Activated CD8-positive, alpha-beta memory T cell treated with anti-CD3 and anti-CD28 coated beads, Interleukin-2, amount 50 U/mL, for 4 hours (primary cell): ENCODE results near the gene CRADD.
"Not testable (repeated sequence)": the region's sequence is repeated elsewhere in the genome, so short reads cannot be mapped to it uniquely, and the experiment has no call there.

Experiments
- DNase-seq: peaks from one replicate; pipeline ENCODE4 v3.0.0-alpha.2; 2020

CRADD gene

DNA sequence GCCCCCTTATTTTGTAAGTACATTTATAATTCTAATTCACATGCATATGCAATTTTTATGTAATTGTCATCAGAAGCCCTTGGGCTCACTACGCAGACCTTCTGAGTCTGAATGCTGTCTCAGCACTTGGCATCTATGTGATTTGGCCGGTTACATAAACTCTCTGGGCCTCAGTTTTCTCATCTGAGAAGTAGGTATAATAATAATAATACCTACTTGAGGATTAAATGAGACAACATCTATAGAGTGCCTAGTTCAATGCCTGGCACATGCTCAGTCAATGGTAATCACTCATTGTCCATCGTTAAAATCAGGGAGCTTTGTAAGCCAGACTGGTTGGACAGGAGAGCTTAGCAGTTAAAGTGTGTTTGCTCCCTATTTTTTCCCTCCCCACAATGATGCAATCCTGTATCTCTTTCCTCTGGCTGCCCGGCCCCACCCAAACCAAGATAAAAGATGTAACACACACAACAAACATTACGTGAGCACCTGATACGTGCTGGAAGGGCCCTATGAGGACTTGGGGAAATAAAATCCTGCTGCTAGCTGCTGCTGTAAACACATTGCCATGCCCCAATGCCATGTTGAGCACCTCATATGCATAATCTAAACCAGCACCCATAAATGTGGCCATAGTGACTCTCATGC is 235.0 kb downstream of the CRADD start:
- no peak for DNase-seq

GRCh38 chr12:93913845-93914244 is 236.7 kb downstream of the CRADD start:
- DNase-seq, result no peak

DNA sequence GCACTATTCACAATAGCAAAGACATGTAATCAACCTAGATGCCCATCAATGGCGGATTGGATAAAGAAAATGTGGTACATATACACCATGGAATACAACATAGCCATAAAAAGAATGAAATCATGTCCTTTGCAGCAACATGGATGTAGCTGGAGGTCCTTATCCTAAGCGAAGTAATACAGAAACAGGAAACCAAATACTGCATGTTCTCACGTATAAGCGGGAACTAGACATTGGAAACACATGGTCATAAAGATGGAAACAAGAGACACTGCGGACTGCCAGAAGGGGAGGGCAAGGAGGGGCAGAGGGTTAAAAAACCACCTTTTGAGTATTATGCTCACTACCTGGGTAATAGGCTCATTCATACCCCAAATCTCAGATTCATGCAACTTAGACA is 237.1 kb downstream of the CRADD start:
- DNase-seq, result no peak

GRCh38 chr12:93915411-93915810 is 238.2 kb downstream of the CRADD start:
- DNase-seq, result no peak

DNA sequence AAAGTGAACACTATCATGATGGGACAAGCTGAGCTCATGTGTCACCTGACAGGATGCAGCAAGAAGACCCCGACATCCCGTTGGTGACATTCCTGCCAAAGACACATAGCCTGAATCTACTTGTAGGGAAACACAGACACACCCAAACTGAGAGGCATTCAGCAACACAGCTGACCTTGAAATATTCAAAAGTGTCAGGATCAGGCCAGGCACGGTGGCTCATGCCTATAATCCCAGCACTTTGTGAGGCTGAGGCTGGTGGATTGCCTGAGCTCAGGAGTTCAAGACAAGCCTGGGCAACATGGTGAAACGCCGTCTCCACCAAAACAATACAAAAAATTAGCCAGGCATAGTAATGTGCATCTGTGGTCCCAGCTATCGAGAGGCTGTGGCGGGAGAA is 239.2 kb downstream of the CRADD start:
- DNase-seq, result no peak

DNA sequence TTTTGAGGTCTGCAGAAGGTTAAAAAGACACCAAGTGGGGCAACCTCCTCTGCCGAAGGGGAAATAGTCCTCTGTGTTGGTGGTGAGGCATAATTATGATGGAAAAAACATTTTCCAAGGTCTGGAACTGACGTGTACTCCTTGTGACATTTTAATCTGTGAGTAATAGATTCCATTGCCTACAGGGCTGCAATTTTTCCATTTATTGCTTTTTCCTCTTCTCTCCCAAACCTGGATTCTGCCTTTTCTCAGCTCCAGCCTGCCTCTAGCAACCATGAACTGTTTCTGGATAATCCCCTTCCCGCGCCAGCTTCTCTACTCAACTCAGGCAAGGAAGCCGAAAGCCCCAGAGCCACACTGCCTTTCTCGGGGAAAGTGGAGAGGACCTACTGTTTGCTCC is 241.1 kb downstream of the CRADD start:
- DNase-seq, result no peak

GRCh38 chr12:93918900-93919299 is 241.7 kb downstream of the CRADD start:
- no peak for DNase-seq

DNA sequence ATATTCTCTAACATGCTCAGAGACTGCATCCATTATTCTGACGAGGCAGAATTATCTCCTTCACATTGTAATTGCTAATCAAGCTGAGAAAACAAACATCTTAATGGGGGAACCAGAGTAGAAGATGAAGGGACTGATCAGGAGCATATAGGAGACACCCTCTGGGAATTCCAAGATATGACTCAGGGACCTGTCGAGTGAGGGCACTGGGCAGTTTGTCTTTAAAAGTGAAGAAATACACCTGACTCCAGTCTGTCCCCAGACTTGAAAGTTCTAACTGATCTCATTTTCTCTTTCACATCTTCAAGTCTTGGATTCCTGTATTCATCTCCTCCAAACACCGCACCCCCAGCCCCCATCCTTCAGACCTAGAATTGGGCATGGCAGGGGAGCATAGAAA is 244.3 kb downstream of the CRADD start:
- no peak for DNase-seq

GRCh38 chr12:93922583-93923006 is 245.4 kb downstream of the CRADD start:
- no peak for DNase-seq

- no peak for DNase-seq
Observed at GRCh38 chr12:93924367-93924766, 247.2 kb downstream of the CRADD start.

- DNase-seq, result no peak
Observed at GRCh38 chr12:93925585-93926205, 248.5 kb downstream of the CRADD start.

DNA sequence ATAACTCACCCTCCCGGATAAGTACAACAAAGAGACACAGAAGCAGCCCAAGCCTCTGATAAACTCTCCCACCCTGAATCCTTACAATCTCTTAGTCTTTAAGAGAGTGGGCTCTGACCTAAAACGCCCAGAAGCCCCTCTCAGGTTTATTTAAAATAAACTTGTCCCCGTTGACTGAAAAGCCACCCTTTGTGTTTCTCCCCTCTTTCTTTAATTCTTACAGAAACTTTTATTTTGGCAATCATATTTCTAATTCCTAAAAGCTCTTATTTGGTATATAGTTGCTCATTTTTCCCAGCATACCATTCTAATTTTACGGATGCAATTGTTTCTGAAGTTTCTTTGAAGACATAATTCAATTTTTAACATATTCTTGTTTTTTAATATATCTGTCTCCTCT is 249.1 kb downstream of the CRADD start:
- DNase-seq, result no peak

GRCh38 chr12:93929081-93929480 is 251.9 kb downstream of the CRADD start:
- not testable (repeated sequence) for DNase-seq

- DNase-seq, result no peak
Observed at GRCh38 chr12:93937812-93938211, 260.6 kb downstream of the CRADD start.

DNA sequence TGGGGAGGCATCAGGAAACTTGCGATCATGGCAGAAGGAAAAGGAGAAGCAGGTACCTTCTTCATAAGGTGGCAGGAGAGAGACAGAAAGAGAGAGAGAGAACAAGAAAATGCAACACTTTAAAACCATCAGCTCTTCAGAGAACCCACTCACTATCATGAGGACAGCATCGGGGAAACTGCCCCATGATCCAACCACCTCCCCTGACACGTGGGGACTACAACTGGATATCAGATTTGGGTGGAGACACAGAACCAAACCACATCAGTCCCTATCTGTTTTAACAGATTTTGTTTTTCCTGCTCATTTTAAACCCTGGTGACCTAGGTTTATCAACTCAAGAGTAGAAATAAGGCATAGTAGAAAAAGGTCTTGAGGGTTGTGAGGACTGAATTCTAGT is 261.1 kb downstream of the CRADD start:
- no peak for DNase-seq

- no peak for DNase-seq
Observed at GRCh38 chr12:93938931-93939330, 261.8 kb downstream of the CRADD start.

GRCh38 chr12:93939641-93940325 is 262.6 kb downstream of the CRADD start:
- no peak for DNase-seq

DNA sequence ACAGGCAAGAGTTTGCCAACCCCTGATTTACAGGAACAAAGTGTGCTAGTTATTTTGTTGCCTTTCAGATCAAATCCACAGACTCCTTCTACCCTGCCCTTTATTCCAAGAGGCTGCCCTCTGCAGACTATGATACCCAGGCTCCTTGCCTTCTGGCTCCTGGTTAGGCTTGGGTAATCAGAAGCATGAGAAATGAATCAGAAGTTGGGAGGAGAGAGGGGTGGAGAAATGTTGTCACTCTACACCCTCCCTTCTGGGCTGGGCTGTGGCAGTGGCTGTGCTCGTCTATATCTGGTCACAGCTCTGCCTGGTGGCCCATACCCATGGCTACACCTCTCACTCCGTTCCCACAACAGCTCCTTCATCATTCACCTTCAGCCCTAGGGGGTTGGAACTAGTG is 266.6 kb downstream of the CRADD start:
- DNase-seq, result no peak

DNA sequence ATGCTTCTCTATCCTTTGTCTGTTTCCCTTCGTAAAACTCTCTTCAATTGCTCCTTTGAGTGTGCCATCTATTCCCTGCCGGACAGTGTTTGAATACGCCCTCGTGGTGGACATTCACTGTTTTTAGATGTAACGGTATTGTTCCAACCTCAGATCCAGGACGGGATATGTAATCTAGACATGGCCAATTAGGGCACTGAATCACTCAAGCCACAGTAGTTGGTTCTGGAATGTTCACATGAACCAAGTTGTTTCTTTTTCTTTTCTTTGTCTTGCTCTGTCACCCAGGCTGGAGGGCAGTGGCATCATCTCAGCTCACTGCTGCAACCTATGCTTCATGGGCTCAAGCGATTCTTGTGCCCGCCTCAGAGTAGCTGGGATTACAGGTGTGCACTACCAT is 267.0 kb downstream of the CRADD start:
- no peak for DNase-seq
